K562 (cell line): ENCODE measurements around the gene GLB1L3. TPM values are rescaled to one million over a fixed set of nuclear protein-coding genes. Genes with fewer than 3 reads are reported as not detected.

Source experiments
- ATF1 ChIP-seq, 2 experiments: fragments of 450-650 bp in 1 of 2; IDR thresholded peaks; 2 replicates each; pipeline ENCODE4 v1.6.1; 2016; ENCODE audit warnings: missing compliant biosample characterization in 1 of 2, missing genetic modification characterization in 1 of 2
- ATF7 ChIP-seq: fragments of 450-650 bp; IDR thresholded peaks from 2 replicates; pipeline ENCODE4 v1.7.1; 2014; ENCODE audit warnings: mild to moderate bottlenecking, moderate library complexity
- CREB5 ChIP-seq: fragments of 250-450 bp; sonication (Bioruptor Pico); IDR thresholded peaks from 2 replicates; pipeline ENCODE4 v1.5.0; 2020; ENCODE audit warnings: mild to moderate bottlenecking
- CTCF ChIP-seq, 3 experiments: IDR thresholded peaks in 2 of 3; conservative IDR thresholded peaks in 1 of 3; 2 replicates each; pipeline ENCODE4 v1.5.1; 2011 to 2012; ENCODE audit warnings: low read length in 3 of 3, mild to moderate bottlenecking in 3 of 3, control low read depth in 2 of 3, improper control_type of control experiment in 1 of 3, inconsistent platforms in 1 of 3, low read depth in 1 of 3, mixed read lengths in 1 of 3, moderate library complexity in 1 of 3; ENCODE audit not compliant: insufficient read depth in 2 of 3
- DACH1 ChIP-seq: fragments of 450-650 bp; IDR thresholded peaks from 2 replicates; pipeline ENCODE4 v1.6.1; 2018; ENCODE audit not compliant: partially characterized antibody
- ETV1 ChIP-seq: fragments of 450-650 bp; conservative IDR thresholded peaks from 2 replicates; pipeline ENCODE4 v1.6.1; 2016; ENCODE audit warnings: missing genetic modification characterization, control low read depth, low read depth, missing compliant biosample characterization
- GMEB1 ChIP-seq: fragments of 250-450 bp; sonication (Bioruptor Pico); IDR thresholded peaks from 2 replicates; pipeline ENCODE4 v1.4.0; 2020; ENCODE audit warnings: mild to moderate bottlenecking
- HCFC1 ChIP-seq: IDR thresholded peaks from 2 replicates; pipeline ENCODE4 v1.6.1; 2012; ENCODE audit warnings: low read depth, low read length, improper control_type of control experiment
- HNRNPLL ChIP-seq: fragments of 200-400 bp; formaldehyde crosslinking; IDR thresholded peaks from 2 replicates; pipeline ENCODE4 v1.6.1; 2017; ENCODE audit warnings: low read length, low read depth, mild to moderate bottlenecking; ENCODE audit not compliant: poor library complexity, severe bottlenecking
- KDM4B ChIP-seq, 2 experiments: fragments of 450-650 bp in 1 of 2; sonication (generic) in 1 of 2; IDR thresholded peaks; 2 replicates each; pipeline ENCODE4 v1.6.1; 2016 to 2017; ENCODE audit warnings: borderline replicate concordance in 2 of 2, antibody characterized with exemption in 1 of 2, low read depth in 1 of 2, mild to moderate bottlenecking in 1 of 2
- NFIC ChIP-seq: fragments of 450-650 bp; IDR thresholded peaks from 2 replicates; pipeline ENCODE4 v1.6.1; 2017; ENCODE audit warnings: mild to moderate bottlenecking, inconsistent platforms
- NONO ChIP-seq, 2 experiments: fragments of 200-400 bp in 1 of 2; fragments of 450-650 bp in 1 of 2; formaldehyde crosslinking in 1 of 2; IDR thresholded peaks; 2 replicates each; pipeline ENCODE4 v1.6.1; 2017; ENCODE audit warnings: low read depth in 2 of 2, mild to moderate bottlenecking in 2 of 2, moderate library complexity in 2 of 2, low read length in 1 of 2
- PHF20 ChIP-seq: fragments of 450-650 bp; IDR thresholded peaks from 2 replicates; pipeline ENCODE4 v1.6.1; 2018; ENCODE audit not compliant: partially characterized antibody
- PHF21A ChIP-seq: fragments of 450-650 bp; IDR thresholded peaks from 2 replicates; pipeline ENCODE4 v1.6.1; 2017; ENCODE audit warnings: low read depth, borderline replicate concordance
- RB1 ChIP-seq: fragments of 450-650 bp; IDR thresholded peaks from 2 replicates; pipeline ENCODE4 v1.6.1; 2017; ENCODE audit warnings: low read depth, mild to moderate bottlenecking
- RBFOX2 ChIP-seq: fragments of 200-400 bp; formaldehyde crosslinking; IDR thresholded peaks from 2 replicates; pipeline ENCODE4 v1.6.1; 2017; ENCODE audit warnings: low read depth, mild to moderate bottlenecking, low read length, moderate library complexity
- RFX1 ChIP-seq: fragments of 450-650 bp; IDR thresholded peaks from 2 replicates; pipeline ENCODE4 v1.6.1; 2016; ENCODE audit warnings: mild to moderate bottlenecking, moderate library complexity
- SIX5 ChIP-seq, 2 experiments: IDR thresholded peaks; 2 replicates each; pipeline ENCODE4 v1.6.1; 2011; ENCODE audit warnings: low read length in 2 of 2, borderline replicate concordance in 1 of 2, low read depth in 1 of 2, mild to moderate bottlenecking in 1 of 2, moderate library complexity in 1 of 2; ENCODE audit not compliant: insufficient read depth in 1 of 2
- SMC3 ChIP-seq: conservative IDR thresholded peaks from 2 replicates; pipeline ENCODE4 v1.6.1; 2011; ENCODE audit warnings: low read depth, low read length, improper control_type of control experiment; ENCODE audit not compliant: insufficient read depth
- SUPT5H ChIP-seq: fragments of 450-650 bp; IDR thresholded peaks from 2 replicates; pipeline ENCODE4 v1.6.1; 2016
- USF2 ChIP-seq: sonication (generic); formaldehyde crosslinking; IDR thresholded peaks from 2 replicates; pipeline ENCODE4 v1.5.0; 2020; ENCODE audit warnings: missing genetic modification reagents
- ZNF445 ChIP-seq: fragments of 250-450 bp; sonication (Bioruptor Pico); IDR thresholded peaks from 2 replicates; pipeline ENCODE4 v1.4.0; 2020; ENCODE audit warnings: low read depth, mild to moderate bottlenecking, moderate library complexity
- polyA plus RNA-seq, 8 experiments: library from polyadenylated mRNA; depleted of rRNA in 4 of 8; stranded (reverse) in 5 of 8; unstranded in 3 of 8; fragments of >200 nt; fragmentation: Nextera tagmentation in 2 of 8; fragmentation: Illumina TruSeq in 1 of 8; extraction: Ambion mirVana in 2 of 8; extraction: Trizol in 1 of 8; gene quantifications; 2 replicates each; pipeline versions ENCODE4 v1.2.1 to v1.2.3, GENCODE V29; 2011 to 2014; ENCODE audit warnings: inconsistent platforms in 1 of 8, missing spikeins in 1 of 8
- total RNA-seq, 7 experiments: library from RNA; depleted of rRNA in 6 of 7; stranded (reverse); fragments of >200 nt in 6 of 7; fragmentation: Illumina TruSeq in 2 of 7; extraction: Trizol in 2 of 7; gene quantifications; 2 replicates each; pipeline versions ENCODE4 v1.2.1 to v1.2.3, GENCODE V29; 2011 to 2021; ENCODE audit warnings: low replicate concordance in 1 of 7

The GLB1L3 gene
- total and polyA plus RNA-seq, 9 of the 15 experiments (the other 6 are each of a cell fraction or from before 2014, with no cell fraction given), result 0.18 to 3.3 (median 0.49) TPM

GRCh38 chr11:134253188-134253993 is 22.8 kb upstream of the GLB1L3 start, which contains the start of the genes ACAD8 and THYN1 (continued):
- TF ChIP-seq GMEB1 (CRISPR knock-in tag) (peak; percentile 95), NONO (IDR thresholded peaks at IDR 0.05; ENCODE audit: low read depth in 2 of 2, low read length in 1 of 2) (peak in 1 of 2 experiments; percentile 50; a peak in 1 of 4 replicates), USF2 (no peak), CTCF (IDR thresholded peaks at IDR 0.05 in 2 of 3, conservative IDR thresholded peaks at IDR 0.05 in 1 of 3; ENCODE audit: insufficient read depth in 2 of 3, low read depth in 1 of 3, low read length in 3 of 3) (peak in 2 of 3 experiments; percentile 1 to 8; a peak in 1 of 6 replicates), RBFOX2 (peak; percentile 87), RFX1 (peak; percentile 22; the same call in 1 of the 2 replicates), ZNF445 (CRISPR knock-in tag) (no peak), SIX5 (IDR thresholded peaks at IDR 0.05; ENCODE audit: borderline replicate concordance in 1 of 2, insufficient read depth in 1 of 2, low read depth in 1 of 2, low read length in 2 of 2) (peak; percentile 87 to 91), RB1 (peak; percentile 69; the same call in 1 of the 2 replicates), NFIC (peak; percentile 21; the same call in 1 of the 2 replicates), HCFC1 (peak; percentile 97), SMC3 (no peak), ETV1 (tag) (0 out of 2 replicates have a peak, but pooled peaks have one; percentile 48), ATF7 (peak; percentile 70; the same call in 1 of the 2 replicates), SUPT5H (peak; percentile 68), ATF1 (CRISPR knock-in tag; IDR thresholded peaks at IDR 0.05) (no peak), ATF1 (tag; IDR thresholded peaks at IDR 0.05) (peak; percentile 87), DACH1 (no peak), PHF20 (peak; percentile 15), KDM4B (IDR thresholded peaks at IDR 0.05; ENCODE audit: borderline replicate concordance in 2 of 2, low read depth in 1 of 2) (peak in 1 of 2 experiments; percentile 31; a peak in 1 of 4 replicates), HNRNPLL (peak; percentile 86), PHF21A (no peak), CREB5 (CRISPR knock-in tag) (no peak)
